IMR-90 (cell line): Measurements from ENCODE around the gene RAPGEF5. TPM values are rescaled to one million over a fixed set of nuclear protein-coding genes. Genes with fewer than 3 reads are reported as not detected.

ENCODE experiments used
- ATAC-seq: fragments of 200-7000 bp; cut with Tn5 transposase; 2 replicates; pipeline ENCODE4 v1.9.1; 2020; ENCODE audit warnings: low read depth, mild to moderate bottlenecking, moderate library complexity
- BruUV-seq: library from RNA; stranded (reverse); fragments of 400-500 nt; replicated peaks from 2 replicates; lab custom pipeline; 2021; lab: Mats Ljungman, UMichigan
- CTCF ChIA-PET: fragments of 300-600 bp; formaldehyde crosslinking; extraction: SDS; loops from one replicate; lab custom pipeline; 2021; ENCODE audit warnings: antibody characterized with exemption; lab: Yijun Ruan, JAX
- POLR2A ChIA-PET: fragments of 300-600 bp; sonication (Branson Sonifier 250); formaldehyde crosslinking; loops from one replicate; lab custom pipeline; 2022; ENCODE audit warnings: antibody characterized with exemption; ENCODE audit not compliant: unreplicated experiment; lab: Charles Lee
- DNase-seq: peaks from one replicate; pipeline ENCODE4 v3.0.0; 2013
- H2AFZ ChIP-seq: replicated peaks from 2 replicates; pipeline ENCODE3; 2013; ENCODE audit warnings: low read length, mild to moderate bottlenecking; ENCODE audit not compliant: poor library complexity
- H2AK5ac ChIP-seq: 2 replicates; pipeline ENCODE4 v1.6.1; 2013; ENCODE audit warnings: low read depth, low read length, inconsistent platforms
- H2AK9ac ChIP-seq: replicated peaks from 2 replicates; pipeline ENCODE3; 2013; ENCODE audit warnings: mild to moderate bottlenecking, low read depth, low read length, moderate library complexity; ENCODE audit not compliant: poor library complexity
- H2BK120ac ChIP-seq: 2 replicates; pipeline ENCODE4 v1.6.1; 2013; ENCODE audit warnings: low read depth, low read length, inconsistent platforms
- H2BK15ac ChIP-seq: 3 replicates; pipeline ENCODE4 v1.6.1; 2013; ENCODE audit warnings: low read depth, low read length, inconsistent platforms
- H2BK20ac ChIP-seq: 2 replicates; pipeline ENCODE4 v1.6.1; 2013; ENCODE audit warnings: low read depth, mild to moderate bottlenecking, inconsistent platforms, low read length, moderate library complexity
- H2BK5ac ChIP-seq: 2 replicates; pipeline ENCODE4 v1.6.1; 2013; ENCODE audit warnings: mild to moderate bottlenecking, low read depth, low read length, inconsistent platforms; ENCODE audit not compliant: poor library complexity, severe bottlenecking
- H3K14ac ChIP-seq: replicated peaks from 2 replicates; pipeline ENCODE4 v1.6.1; 2013; ENCODE audit warnings: low read depth, low read length, inconsistent platforms
- H3K18ac ChIP-seq: 2 replicates; pipeline ENCODE4 v1.6.1; 2013; ENCODE audit warnings: low read depth, low read length, control low read depth
- H3K23ac ChIP-seq: 2 replicates; pipeline ENCODE4 v1.6.1; 2013; ENCODE audit warnings: low read depth, low read length, inconsistent platforms
- H3K27ac ChIP-seq: 2 replicates; pipeline ENCODE4 v1.5.1; 2013; ENCODE audit warnings: mild to moderate bottlenecking, control low read depth, low read length; ENCODE audit not compliant: insufficient read depth
- H3K27me3 ChIP-seq: 2 replicates; pipeline ENCODE4 v1.6.1; 2013; ENCODE audit warnings: low read length; ENCODE audit not compliant: control insufficient read depth, insufficient read depth
- H3K36me3 ChIP-seq: 2 replicates; pipeline ENCODE4 v1.6.1; 2013; ENCODE audit warnings: low read length, mixed read lengths; ENCODE audit not compliant: control insufficient read depth, insufficient read depth
- H3K4ac ChIP-seq: 2 replicates; pipeline ENCODE4 v1.6.1; 2013; ENCODE audit warnings: low read depth, low read length, inconsistent platforms
- H3K4me1 ChIP-seq: 2 replicates; pipeline ENCODE4 v1.6.1; 2013; ENCODE audit warnings: low read length, mixed read lengths; ENCODE audit not compliant: control insufficient read depth, insufficient read depth
- H3K4me2 ChIP-seq: 2 replicates; pipeline ENCODE4 v1.6.1; 2013; ENCODE audit warnings: low read depth, mild to moderate bottlenecking, control low read depth, low read length, moderate library complexity
- H3K4me3 ChIP-seq: 2 replicates; pipeline ENCODE4 v1.5.1; 2013; ENCODE audit warnings: low read depth, mild to moderate bottlenecking, control low read depth, low read length, moderate library complexity; ENCODE audit not compliant: insufficient read depth
- H3K56ac ChIP-seq: 2 replicates; pipeline ENCODE4 v1.6.1; 2013; ENCODE audit warnings: low read length, inconsistent platforms; ENCODE audit not compliant: insufficient read depth; ENCODE audit errors: extremely low read depth
- H3K79me1 ChIP-seq, 2 experiments: 2 replicates each; pipeline ENCODE4 v1.6.1; 2013; ENCODE audit warnings: low read length in 2 of 2, inconsistent platforms in 1 of 2, low read depth in 1 of 2
- H3K9ac ChIP-seq: 2 replicates; pipeline ENCODE4 v1.6.1; 2013; ENCODE audit warnings: low read depth, low read length, control low read depth
- H3K9me1 ChIP-seq: 2 replicates; pipeline ENCODE4 v1.6.1; 2013; ENCODE audit warnings: low read length, inconsistent platforms; ENCODE audit not compliant: insufficient read depth
- H3K9me3 ChIP-seq: 2 replicates; pipeline ENCODE4 v1.6.1; 2013; ENCODE audit warnings: low read length; ENCODE audit not compliant: control insufficient read depth, insufficient read depth
- H4K20me1 ChIP-seq: 2 replicates; pipeline ENCODE4 v1.6.1; 2013; ENCODE audit warnings: low read length, inconsistent platforms; ENCODE audit not compliant: insufficient read depth
- H4K5ac ChIP-seq: 2 replicates; pipeline ENCODE4 v1.6.1; 2013; ENCODE audit warnings: mild to moderate bottlenecking, low read depth, low read length, control low read depth
- H4K8ac ChIP-seq, 2 experiments: 2 replicates each; pipeline ENCODE4 v1.6.1; 2013; ENCODE audit warnings: low read depth in 2 of 2, low read length in 2 of 2, control low read depth in 1 of 2, inconsistent platforms in 1 of 2
- H4K91ac ChIP-seq: 2 replicates; pipeline ENCODE4 v1.6.1; 2013; ENCODE audit warnings: low read depth, low read length, inconsistent platforms; ENCODE audit not compliant: insufficient read depth
- CEBPB ChIP-seq: IDR thresholded peaks from 2 replicates; pipeline ENCODE4 v1.6.1; 2012; ENCODE audit warnings: low read depth, low read length, improper control_type of control experiment
- dilution Hi-C: fragments of 300-500 bp; cut with HindIII; formaldehyde crosslinking; loops from one replicate; pipeline ENCODE4 v1.14.3; 2018; ENCODE audit warnings: low sequenced_read_pairs; ENCODE audit not compliant: unreplicated experiment
- in situ Hi-C: fragments of 300-500 bp; cut with MboI; formaldehyde crosslinking; loops from 3 replicates; pipeline ENCODE4 v1.14.3; 2019; ENCODE audit warnings: low sequenced_read_pairs, inconsistent platforms, mixed read lengths
- intact Hi-C: fragments of 100-400 bp; cut with micrococcal nuclease; formaldehyde crosslinking; loops from 2 replicates; pipeline ENCODE4 v1.10.0; 2022
- polyA plus RNA-seq, 3 experiments: library from polyadenylated mRNA; depleted of rRNA; stranded (reverse); fragments of >200 nt; gene quantifications; 2 replicates each; pipeline ENCODE4 v1.2.3, GENCODE V29; 2012; ENCODE audit warnings: low replicate concordance in 1 of 3
- total RNA-seq: library from RNA; depleted of rRNA; stranded (reverse); fragments of >200 nt; gene quantifications from 2 replicates; pipeline ENCODE4 v1.2.3, GENCODE V29; 2012

The RAPGEF5 gene
- total and polyA plus RNA-seq, 2 of the 4 experiments (the other 2 are of a cell fraction), result 0.05 to 0.18 TPM

DNA sequence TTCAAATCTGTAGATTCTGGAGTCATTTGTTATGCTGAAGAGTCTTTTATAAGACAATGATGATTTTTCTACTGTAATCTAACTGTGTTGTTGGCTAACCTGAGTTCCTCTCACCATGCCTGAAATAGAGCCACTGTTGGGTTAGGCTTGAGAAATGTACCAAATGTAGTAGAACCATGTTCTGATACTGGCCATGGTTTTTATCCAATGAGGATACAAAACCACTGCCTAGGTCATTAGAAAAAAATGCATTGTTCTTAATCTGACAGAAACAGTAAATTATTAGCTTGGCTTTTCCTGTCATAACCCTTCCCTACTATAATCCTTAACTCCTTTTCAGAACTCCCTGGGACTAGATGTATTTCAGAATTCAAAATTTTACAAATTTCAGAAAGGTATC lies 86.6 kb downstream of the RAPGEF5 start:
- H4K8ac ChIP-seq, result no peak overlapping the region
- H3K4me2 ChIP-seq, result no peak overlapping the region
- no peak overlapping the region for H2BK5ac ChIP-seq
- no peaks in the 10 kb centered on the region for H3K79me1 ChIP-seq
- H3K27ac ChIP-seq, result no peak overlapping the region
- H3K27me3 ChIP-seq, result no peaks in the 10 kb centered on the region
- no peak overlapping the region for H2BK20ac ChIP-seq
- H2BK120ac ChIP-seq, result no peak overlapping the region
- ChIA-PET CTCF (interaction anchor here (0.6 to 1.3 kb wide), 2 partner anchors 167 to 279 kb away, joined by 3 read pairs; no protein-coding TSS in a partner anchor), POLR2A (no interaction called here)
- no TSS peak for BruUV-seq
- intact Hi-C loops (no loop called here), in situ Hi-C loops (no loop called here), dilution Hi-C loops (no loop called here)
- H3K9me1 ChIP-seq, result no peaks in the 10 kb centered on the region
- DNase-seq (no peak), ATAC-seq (no peak)
- H4K91ac ChIP-seq, result no peak overlapping the region
- no peak overlapping the region for H3K18ac ChIP-seq
- H3K14ac ChIP-seq, result no peak overlapping the region
- no peaks in the 10 kb centered on the region for H3K36me3 ChIP-seq
- no peak for TF ChIP-seq CEBPB
- H3K4me1 ChIP-seq, result no peaks in the 10 kb centered on the region
- H3K56ac ChIP-seq, result no peak overlapping the region
- no peak overlapping the region for H2AK9ac ChIP-seq
- H3K23ac ChIP-seq, result no peak overlapping the region
- no peak overlapping the region for H3K4ac ChIP-seq
- no peak overlapping the region for H3K9ac ChIP-seq
- no peak overlapping the region for H3K4me3 ChIP-seq
- no peaks in the 10 kb centered on the region for H3K9me3 ChIP-seq
- no peak overlapping the region for H4K5ac ChIP-seq
- H2AFZ ChIP-seq, result no peak overlapping the region
- no peak overlapping the region for H2BK15ac ChIP-seq
- no peak overlapping the region for H2AK5ac ChIP-seq
- no peaks in the 10 kb centered on the region for H4K20me1 ChIP-seq
